Tibial nerve (tissue), 4 donors: Measurements from ENCODE around the gene NUDT17.

ENCODE experiments used
- EP300 ChIP-seq, 2 donors: sonication (generic); formaldehyde crosslinking; IDR thresholded peaks; one replicate each; pipeline ENCODE4 v1.6.1; 2017; ENCODE audit warnings: antibody characterized with exemption in 2 of 2, mild to moderate bottlenecking in 1 of 2
- POLR2A ChIP-seq, 2 donors: fragments of 450-650 bp; IDR thresholded peaks; one replicate each; pipeline ENCODE4 v1.6.1; 2017; ENCODE audit warnings: antibody characterized with exemption in 2 of 2, mild to moderate bottlenecking in 2 of 2, moderate library complexity in 2 of 2
- TF ChIP-seq, protein P1 (sequence below), 5 experiments: fragments of 200-600 bp in 3 of 5; fragments of 450-650 bp in 2 of 5; sonication (generic) in 3 of 5; IDR thresholded peaks; one replicate each; pipeline ENCODE4 v1.5.1; 2016 to 2019; ENCODE audit warnings: antibody characterized with exemption in 5 of 5, mild to moderate bottlenecking in 3 of 5, moderate library complexity in 2 of 5

GRCh38 chr1:145891587-145892485, 46.4 kb downstream of the NUDT17 start:
- TF ChIP-seq, protein P1, sequence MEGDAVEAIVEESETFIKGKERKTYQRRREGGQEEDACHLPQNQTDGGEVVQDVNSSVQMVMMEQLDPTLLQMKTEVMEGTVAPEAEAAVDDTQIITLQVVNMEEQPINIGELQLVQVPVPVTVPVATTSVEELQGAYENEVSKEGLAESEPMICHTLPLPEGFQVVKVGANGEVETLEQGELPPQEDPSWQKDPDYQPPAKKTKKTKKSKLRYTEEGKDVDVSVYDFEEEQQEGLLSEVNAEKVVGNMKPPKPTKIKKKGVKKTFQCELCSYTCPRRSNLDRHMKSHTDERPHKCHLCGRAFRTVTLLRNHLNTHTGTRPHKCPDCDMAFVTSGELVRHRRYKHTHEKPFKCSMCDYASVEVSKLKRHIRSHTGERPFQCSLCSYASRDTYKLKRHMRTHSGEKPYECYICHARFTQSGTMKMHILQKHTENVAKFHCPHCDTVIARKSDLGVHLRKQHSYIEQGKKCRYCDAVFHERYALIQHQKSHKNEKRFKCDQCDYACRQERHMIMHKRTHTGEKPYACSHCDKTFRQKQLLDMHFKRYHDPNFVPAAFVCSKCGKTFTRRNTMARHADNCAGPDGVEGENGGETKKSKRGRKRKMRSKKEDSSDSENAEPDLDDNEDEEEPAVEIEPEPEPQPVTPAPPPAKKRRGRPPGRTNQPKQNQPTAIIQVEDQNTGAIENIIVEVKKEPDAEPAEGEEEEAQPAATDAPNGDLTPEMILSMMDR (IDR thresholded peaks at IDR 0.05), result peak; percentile 90 to 98 (median 94)
- peak in 1 of 2 donors; percentile 49 for TF ChIP-seq POLR2A (IDR thresholded peaks at IDR 0.05)
- TF ChIP-seq EP300 (IDR thresholded peaks at IDR 0.05), result peak; percentile 57 to 89
